GM10847 (cell line): Measurements from ENCODE around the gene RHCE.
"Not testable (repeated sequence)": the region's sequence is repeated elsewhere in the genome, so short reads cannot be mapped to it uniquely, and the experiment has no call there.

Experiments
- POLR2A ChIP-seq: IDR thresholded peaks from 2 replicates; pipeline ENCODE4 v1.6.1; 2011; ENCODE audit not compliant: insufficient read length; ENCODE audit errors: extremely low read depth

RHCE gene

DNA sequence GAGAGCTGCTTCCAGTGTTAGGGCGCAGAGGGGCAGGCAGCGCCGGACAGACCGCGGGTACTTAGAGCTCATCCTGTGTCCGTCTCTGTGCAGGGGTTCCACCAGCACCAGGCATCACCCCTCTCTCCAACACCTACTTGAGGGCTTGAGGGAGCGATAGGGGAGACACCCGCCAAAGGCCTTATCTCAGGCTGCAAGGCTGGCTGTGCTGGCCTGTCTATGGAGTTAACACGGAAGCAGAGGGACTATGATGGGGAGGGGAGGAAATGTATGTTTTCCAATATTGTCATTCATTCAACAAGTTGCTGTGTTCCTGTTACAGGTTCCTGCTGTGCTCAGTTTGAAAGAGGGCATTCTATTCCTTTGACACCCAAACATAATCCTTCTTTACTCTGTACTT is at the start of gene RHCE:
Gene RHCE, minus strand, starts transcription at position 111 of the 400 bp plus-strand sequence. Its CDS starts 39 bp downstream, at position 72.
- TF ChIP-seq POLR2A = not testable (repeated sequence)

DNA sequence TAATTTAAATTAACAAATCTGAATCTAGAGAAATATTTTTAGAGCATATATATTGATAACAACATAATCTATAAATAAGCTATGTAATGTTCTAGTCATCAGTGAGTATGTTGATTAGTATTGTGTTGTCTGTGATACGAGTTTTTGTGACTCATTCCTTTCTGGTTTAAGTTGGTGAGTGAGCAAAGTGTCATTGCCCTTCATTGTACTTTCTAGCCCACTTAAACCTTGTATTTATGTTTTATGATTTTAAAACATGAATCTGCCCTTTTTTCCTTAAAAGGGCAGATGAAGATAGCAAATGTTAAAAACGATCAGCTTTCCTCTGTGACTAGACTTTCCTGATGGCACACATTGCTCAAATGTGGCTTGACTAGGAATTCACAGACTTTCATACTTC is 48.6 kb upstream of the RHCE start:
- no peak for TF ChIP-seq POLR2A

DNA sequence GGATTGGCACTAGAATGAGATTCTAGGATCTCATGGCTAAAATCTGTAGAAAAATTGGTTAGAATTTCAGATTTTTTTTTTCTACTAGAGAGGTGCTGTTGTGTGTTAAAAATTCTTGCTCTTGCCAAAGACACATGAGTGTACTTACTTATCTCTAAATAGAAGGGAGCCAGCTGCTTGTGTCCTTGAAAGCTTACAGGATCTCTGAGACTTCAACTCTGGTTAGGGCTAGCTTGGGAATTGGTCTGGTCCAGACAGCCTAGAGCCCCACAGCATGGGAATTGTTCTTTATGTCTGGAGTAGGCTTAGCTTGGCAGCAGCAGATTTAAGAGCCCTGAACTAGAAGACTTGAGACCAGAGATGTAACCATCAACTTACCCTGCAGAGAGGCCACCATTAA is 47.4 kb upstream of the RHCE start:
- no peak for TF ChIP-seq POLR2A

DNA sequence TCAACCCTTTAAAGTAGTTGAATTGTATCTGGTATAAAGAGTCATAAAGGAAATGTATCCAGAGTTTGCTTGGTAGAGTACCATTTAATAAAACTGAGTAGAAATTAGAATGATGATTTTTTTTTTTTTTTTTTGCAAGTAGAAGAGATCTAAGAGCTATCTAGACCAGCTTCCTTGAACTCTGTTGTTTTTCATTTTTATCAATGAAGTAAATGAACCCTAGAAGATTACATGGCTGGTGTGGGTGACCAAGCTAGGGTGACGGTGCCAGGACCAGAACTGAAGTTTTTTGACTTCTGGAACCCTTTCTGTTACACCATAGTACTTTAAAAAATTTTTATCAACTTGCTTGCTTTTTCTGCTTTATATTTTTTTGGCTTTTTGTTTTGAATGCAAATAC is 47.0 kb upstream of the RHCE start:
- TF ChIP-seq POLR2A = no peak

DNA sequence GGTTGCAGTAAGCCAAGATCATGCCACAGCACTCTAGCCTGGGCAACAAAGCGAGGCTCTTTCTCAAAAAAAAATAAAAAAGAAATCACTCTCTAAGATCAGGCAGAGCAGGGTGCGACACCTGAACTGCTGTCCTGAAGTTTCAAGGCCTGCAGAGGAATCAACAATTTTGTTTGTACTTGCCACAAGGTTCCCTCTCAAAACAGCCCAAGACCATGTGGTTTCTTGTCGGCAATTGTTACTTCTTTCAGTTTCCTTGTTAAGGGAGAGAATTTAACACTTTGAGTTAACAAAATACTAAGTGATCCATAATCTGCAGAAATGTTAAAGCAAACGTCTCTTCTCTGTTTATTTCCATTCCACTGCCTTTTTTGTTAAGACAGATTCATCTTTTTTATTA is 46.6 kb upstream of the RHCE start:
- TF ChIP-seq POLR2A = no peak

DNA sequence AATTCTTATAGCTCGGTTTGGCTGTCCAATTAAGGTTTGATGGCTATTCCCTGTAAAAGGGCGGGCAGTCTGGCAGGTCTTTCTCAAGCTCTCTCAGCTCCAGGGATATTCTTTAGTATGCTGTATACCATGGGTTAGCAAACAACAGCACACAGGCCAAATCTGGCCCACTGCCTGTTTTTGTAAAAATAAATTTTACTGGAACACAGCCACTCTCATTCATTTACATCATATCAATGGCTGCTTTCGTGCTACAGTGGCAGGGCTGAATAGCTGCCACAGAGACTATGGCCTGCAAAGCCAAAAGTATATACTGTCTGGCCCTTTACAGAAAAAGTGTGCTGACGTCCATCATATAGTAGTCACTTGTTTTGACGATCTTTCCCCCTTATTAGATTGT is 42.1 kb upstream of the RHCE start:
- TF ChIP-seq POLR2A = no peak

DNA sequence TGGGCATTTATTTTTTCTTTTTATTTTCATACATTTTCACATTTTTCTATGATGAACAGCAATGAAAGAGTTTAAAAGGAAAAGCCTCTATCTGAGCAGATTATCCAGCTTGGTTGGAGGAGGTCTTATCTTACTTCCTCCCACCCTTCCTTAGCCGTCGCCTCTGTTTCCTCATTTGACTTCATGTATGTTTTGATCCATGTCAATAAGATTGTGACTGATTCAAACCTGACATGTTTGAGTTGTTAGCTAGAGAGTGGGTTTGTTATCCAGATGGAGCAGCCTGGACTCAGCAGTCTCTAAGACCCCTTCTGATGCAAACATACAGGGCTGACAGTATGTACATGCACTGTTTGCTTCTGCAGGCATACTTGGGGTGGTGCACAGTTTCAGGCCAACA is 41.2 kb upstream of the RHCE start:
- TF ChIP-seq POLR2A = no peak

DNA sequence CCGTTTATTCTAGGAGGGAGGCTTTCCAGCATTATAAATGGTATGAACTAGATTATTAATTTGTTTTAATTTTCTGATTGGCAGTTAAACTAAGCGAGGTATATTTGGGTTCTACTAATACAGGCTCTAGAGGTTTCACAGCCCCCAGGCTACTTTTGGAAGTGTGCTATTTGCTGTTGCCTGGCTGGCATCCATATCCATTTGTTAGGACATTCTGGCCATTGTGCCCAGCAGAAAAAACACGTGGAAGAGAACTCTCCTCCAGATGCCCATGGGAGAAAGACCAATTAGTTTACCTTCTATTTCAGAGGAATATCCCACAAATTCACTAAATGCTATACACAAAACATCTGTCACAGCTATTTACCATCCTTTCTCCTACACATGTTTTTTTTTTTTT is 39.4 kb upstream of the RHCE start:
- TF ChIP-seq POLR2A = no peak

DNA sequence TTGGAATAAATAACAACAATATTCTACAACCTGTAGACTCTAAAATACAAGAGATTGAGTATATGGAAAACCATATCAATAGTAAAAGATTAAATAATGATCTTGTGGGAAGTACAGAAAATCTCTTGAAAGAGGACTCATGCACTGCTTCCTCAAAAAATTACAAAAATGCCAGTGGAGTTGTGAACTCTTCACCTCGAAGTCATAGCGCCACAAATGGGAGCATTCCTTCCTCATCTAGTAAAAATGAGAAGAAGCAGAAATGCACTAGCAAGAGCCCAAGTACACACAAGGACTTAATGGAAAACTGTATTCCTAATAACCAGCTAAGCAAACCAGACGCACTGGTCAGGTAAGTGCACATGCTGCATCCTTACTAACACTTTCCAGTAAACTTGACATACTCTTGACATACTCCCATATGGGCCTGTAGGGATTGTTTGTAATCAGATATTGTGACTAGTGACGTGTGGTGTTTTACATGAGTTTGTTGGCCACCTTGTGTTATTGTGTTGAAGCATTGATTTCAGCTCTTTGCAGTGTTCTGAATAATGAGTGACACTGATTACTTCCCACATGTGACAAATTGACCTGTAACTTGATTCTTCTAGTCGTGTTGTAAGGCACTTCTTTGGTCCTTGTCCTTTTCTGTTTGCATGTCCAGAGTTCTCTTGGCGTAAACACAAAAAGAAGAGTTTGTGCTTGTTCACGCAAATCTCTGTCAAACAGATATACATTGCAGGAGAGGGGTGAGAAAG is 38.1 kb upstream of the RHCE start:
- no peak for TF ChIP-seq POLR2A

DNA sequence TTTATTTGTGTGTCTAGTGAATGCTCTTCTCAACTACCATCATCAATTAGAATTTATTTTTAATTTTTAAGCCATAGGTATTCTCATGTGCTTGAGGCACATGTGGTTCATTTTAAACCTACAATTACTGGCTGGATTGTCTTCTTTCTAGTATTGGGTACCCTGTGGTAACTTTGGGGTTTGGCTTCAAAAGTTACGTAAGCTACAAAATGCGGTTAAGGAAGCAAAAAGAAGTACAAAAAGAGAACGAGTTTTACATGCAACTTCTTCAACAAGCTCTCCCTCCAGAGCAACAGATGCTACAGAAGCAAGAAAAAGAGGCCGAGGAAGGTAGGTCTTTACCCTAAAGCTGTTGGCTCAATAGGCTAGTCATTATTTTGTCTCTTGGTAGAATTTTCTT is 35.9 kb upstream of the RHCE start:
- no peak for TF ChIP-seq POLR2A

DNA sequence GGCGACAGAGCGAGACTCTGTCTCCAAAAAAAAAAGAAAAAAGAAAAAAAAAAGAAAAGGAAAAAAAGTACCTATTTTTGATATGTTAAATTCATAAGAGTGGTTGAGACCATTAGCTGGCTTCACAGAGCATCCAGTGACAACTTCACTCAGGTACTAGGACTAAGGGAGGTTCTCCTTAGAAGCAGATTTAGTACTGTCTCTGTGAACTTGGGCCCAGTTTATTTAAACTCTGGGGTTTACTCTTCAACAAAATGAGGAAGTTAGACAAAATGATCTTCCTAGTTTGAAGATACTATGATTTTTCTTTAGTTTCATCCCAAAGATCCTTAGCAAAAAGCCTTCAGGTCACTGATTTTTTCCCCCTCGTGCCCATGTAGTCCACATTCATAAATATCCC is 31.3 kb upstream of the RHCE start:
- TF ChIP-seq POLR2A = no peak

DNA sequence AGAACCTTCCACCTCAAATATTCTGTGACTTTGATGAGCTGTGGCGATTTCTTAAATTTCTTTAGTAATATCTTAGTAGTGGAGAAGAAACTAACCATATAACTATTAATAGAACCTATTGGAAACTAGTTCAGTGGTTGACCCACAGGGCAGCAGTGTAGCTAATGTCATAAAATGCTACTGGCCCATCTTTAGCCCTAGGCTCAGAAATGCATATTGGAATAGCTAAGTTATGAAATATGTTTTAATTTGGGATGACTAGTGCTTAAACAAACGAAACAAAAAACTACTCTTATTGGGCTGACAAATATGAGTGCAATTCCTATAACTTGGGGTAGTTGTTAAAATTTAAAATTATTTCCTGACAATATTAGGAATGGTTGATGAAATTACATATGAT is 30.3 kb upstream of the RHCE start:
- TF ChIP-seq POLR2A = no peak

DNA sequence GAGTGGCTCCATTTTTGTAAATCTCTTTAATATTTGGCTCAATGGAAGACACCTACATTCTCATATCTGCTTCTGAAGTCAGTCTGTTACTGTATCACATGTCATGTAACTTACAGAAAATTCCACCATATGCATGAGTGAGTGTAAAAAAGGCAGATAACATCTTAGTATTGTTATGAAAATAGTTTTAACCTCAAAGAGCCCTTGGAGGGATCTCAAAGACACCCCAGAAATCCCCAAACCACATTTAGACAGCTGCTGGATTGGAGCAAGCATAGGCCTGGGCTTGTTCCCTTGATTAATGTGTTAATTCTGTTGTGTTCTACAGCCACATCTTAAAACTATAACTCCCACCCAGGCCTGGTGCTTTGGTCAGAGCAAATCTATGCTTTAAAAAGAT is 26.9 kb upstream of the RHCE start:
- no peak for TF ChIP-seq POLR2A

DNA sequence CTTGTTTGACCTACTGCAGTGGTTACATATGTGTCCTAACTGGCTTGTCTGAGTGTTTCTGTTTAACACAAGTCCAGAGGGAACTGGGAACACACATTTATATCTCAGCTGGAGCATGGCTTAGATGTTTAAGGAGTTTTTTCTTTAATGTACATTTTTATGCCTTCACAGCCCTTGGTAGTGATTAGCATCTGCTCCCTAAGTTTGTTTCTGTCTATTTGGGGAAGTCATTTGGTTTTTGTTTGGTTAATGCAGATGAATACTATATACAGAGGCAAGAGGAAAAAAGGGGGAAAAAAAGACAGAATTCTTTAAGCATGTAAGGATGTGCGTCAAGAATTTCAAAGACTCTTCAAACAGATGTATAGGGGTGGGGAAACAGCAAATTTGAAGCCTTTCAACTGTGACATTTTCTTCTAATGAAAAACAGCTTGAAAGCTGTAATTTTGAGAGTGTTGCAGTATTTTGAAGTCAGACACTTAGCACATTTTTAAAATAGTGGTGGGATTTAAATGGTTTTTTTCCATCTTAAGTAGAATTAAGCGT is 25.4 kb upstream of the RHCE start:
- no peak for TF ChIP-seq POLR2A

DNA sequence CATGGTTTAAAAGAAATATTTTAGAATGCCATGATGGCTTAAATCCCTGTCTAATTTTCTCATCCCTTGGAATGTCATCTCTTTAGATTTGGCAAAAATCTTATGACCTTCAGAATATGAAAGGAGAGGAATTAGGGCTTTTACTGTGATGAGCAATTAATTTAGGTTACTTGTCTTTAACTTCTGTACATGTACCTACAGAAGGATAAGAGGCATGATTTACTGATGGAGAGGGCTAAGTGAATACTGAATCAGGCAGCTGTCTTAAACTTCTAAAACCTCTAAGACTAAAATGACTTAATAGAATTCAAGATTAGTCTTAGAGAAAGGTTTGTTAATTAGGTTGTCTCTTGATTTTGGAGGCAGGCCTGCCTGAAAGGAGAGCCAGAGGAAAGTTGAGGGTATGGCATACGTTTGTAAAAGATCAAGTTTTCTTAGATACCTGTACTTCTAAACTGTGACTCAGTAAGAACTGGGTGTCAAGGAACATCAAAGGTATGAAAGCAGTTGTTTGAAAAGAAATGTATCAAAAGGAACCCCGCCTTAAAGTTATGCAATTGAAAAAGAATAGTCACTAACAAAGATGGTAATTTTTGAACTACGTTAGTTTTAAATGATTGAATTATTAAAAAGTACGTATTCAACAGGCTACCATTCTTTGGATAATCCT is 22.5 kb upstream of the RHCE start:
- no peak for TF ChIP-seq POLR2A

DNA sequence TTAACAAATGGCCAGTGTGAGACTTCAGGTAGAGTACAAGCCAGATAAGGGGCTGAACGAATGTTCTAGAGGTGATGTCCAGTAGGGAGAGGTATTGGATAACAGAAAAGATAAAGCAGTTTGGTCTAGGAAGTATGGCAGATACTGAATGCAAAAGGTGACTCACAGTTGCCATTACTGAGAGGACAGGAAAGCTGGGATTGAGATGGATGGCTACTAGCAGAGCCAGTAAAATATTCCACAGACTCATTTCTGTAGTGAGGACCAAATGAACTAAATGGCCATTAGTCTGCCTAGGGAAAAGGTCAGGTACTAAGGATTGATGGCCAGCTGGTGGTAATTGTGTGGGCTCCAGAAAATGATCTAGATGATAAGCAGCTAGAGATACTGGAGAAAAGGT is 21.6 kb upstream of the RHCE start:
- no peak for TF ChIP-seq POLR2A
